MM.1S (cell line): ENCODE measurements around the gene ZKSCAN7.
A peak's percentile ranks its signal among the peaks of the same experiment; 100 is the strongest.
"Not testable (repeated sequence)": the region's sequence is repeated elsewhere in the genome, so short reads cannot be mapped to it uniquely, and the experiment has no call there.

ENCODE experiments used
- DNase-seq: peaks from one replicate; pipeline ENCODE4 v3.0.0-alpha.2; 2015
- H2AFZ ChIP-seq: fragments of 300-600 bp; sonication (generic); 2 replicates; pipeline ENCODE4 v1.6.0; 2016; ENCODE audit warnings: antibody characterized with exemption, low read length
- H3F3A ChIP-seq: fragments of 300-600 bp; sonication (generic); 2 replicates; pipeline ENCODE4 v1.6.1; 2016; ENCODE audit warnings: mild to moderate bottlenecking, antibody characterized with exemption, low read length, moderate library complexity, mixed read lengths; ENCODE audit not compliant: insufficient read depth
- H3K27ac ChIP-seq: fragments of 300-600 bp; sonication (generic); 2 replicates; pipeline ENCODE4 v1.5.1; 2016; ENCODE audit warnings: mild to moderate bottlenecking, low read length
- H3K27me3 ChIP-seq: fragments of 300-600 bp; sonication (generic); replicated peaks from 2 replicates; pipeline ENCODE4 v1.6.0; 2016; ENCODE audit warnings: low read length; ENCODE audit not compliant: insufficient read depth
- H3K36me3 ChIP-seq: fragments of 300-600 bp; sonication (generic); replicated peaks from 2 replicates; pipeline ENCODE4 v1.6.1; 2016; ENCODE audit warnings: mild to moderate bottlenecking, low read length, mixed read lengths; ENCODE audit not compliant: insufficient read depth
- H3K4me1 ChIP-seq: fragments of 300-600 bp; sonication (generic); 2 replicates; pipeline ENCODE4 v1.6.1; 2016; ENCODE audit warnings: low read length, mixed read lengths
- H3K4me2 ChIP-seq: fragments of 300-600 bp; sonication (generic); 2 replicates; pipeline ENCODE4 v1.6.0; 2016; ENCODE audit warnings: low read depth, low read length
- H3K4me3 ChIP-seq: fragments of 300-600 bp; sonication (generic); 2 replicates; pipeline ENCODE4 v1.5.1; 2016; ENCODE audit warnings: low read length, mixed read lengths
- H3K79me2 ChIP-seq: fragments of 300-600 bp; sonication (generic); 2 replicates; pipeline ENCODE4 v1.6.1; 2016; ENCODE audit warnings: mixed run types, low read length, mixed read lengths
- H3K9ac ChIP-seq: fragments of 300-600 bp; sonication (generic); 2 replicates; pipeline ENCODE4 v1.6.1; 2016; ENCODE audit warnings: low read length, mixed read lengths
- H3K9me2 ChIP-seq: fragments of 300-600 bp; sonication (generic); replicated peaks from 2 replicates; pipeline ENCODE4 v1.6.1; 2016; ENCODE audit warnings: mild to moderate bottlenecking, low read length, mixed read lengths; ENCODE audit not compliant: insufficient read depth
- H3K9me3 ChIP-seq: fragments of 300-600 bp; sonication (generic); replicated peaks from 2 replicates; pipeline ENCODE4 v1.6.1; 2016; ENCODE audit warnings: mild to moderate bottlenecking, low read length, mixed read lengths; ENCODE audit not compliant: insufficient read depth
- H4K20me1 ChIP-seq: fragments of 300-600 bp; sonication (generic); 2 replicates; pipeline ENCODE4 v1.6.1; 2016; ENCODE audit warnings: mild to moderate bottlenecking, low read length, moderate library complexity, mixed read lengths; ENCODE audit not compliant: insufficient read depth
- EZH2 ChIP-seq: fragments of 300-600 bp; sonication (generic); optimal IDR thresholded peaks from 2 replicates; pipeline ENCODE3; 2017; ENCODE audit warnings: low read depth, mild to moderate bottlenecking, antibody characterized with exemption, low read length, mixed read lengths
- EZH2phosphoT487 ChIP-seq: fragments of 300-600 bp; sonication (generic); IDR thresholded peaks from 2 replicates; pipeline ENCODE4 v1.6.1; 2018; ENCODE audit warnings: antibody characterized with exemption, low read length
- TF ChIP-seq, protein P1 (sequence below): fragments of 300-600 bp; sonication (generic); IDR thresholded peaks from 2 replicates; pipeline ENCODE4 v1.5.1; 2016; ENCODE audit warnings: antibody characterized with exemption, low read length, mixed read lengths

Gene ZKSCAN7

GRCh38 chr3:44529927-44530326 lies 25.1 kb upstream of the ZKSCAN7 start:
- TF ChIP-seq, protein P1, sequence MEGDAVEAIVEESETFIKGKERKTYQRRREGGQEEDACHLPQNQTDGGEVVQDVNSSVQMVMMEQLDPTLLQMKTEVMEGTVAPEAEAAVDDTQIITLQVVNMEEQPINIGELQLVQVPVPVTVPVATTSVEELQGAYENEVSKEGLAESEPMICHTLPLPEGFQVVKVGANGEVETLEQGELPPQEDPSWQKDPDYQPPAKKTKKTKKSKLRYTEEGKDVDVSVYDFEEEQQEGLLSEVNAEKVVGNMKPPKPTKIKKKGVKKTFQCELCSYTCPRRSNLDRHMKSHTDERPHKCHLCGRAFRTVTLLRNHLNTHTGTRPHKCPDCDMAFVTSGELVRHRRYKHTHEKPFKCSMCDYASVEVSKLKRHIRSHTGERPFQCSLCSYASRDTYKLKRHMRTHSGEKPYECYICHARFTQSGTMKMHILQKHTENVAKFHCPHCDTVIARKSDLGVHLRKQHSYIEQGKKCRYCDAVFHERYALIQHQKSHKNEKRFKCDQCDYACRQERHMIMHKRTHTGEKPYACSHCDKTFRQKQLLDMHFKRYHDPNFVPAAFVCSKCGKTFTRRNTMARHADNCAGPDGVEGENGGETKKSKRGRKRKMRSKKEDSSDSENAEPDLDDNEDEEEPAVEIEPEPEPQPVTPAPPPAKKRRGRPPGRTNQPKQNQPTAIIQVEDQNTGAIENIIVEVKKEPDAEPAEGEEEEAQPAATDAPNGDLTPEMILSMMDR: peak; percentile 50
- no peak for TF ChIP-seq EZH2
- no peak for TF ChIP-seq EZH2phosphoT487
- peak; percentile 18 for DNase-seq
- no peaks in the 10 kb centered on the region for H3K79me2 ChIP-seq

GRCh38 chr3:44530911-44531310 lies 24.1 kb upstream of the ZKSCAN7 start:
- no peaks in the 10 kb centered on the region for H3K9me2 ChIP-seq
- TF ChIP-seq, protein P1: no peak
- TF ChIP-seq EZH2: no peak
- no peak for TF ChIP-seq EZH2phosphoT487
- no peak overlapping the region for H3K4me2 ChIP-seq
- 0 out of 2 replicates have a peak, but pooled peaks cover 5% of the 10 kb centered on the region for H3K27me3 ChIP-seq
- no peaks in the 10 kb centered on the region for H3K9me3 ChIP-seq
- H3K4me1 ChIP-seq: no peaks in the 10 kb centered on the region
- no peak overlapping the region for H2AFZ ChIP-seq
- DNase-seq: no peak
- H3K27ac ChIP-seq: no peak overlapping the region
- no peak overlapping the region for H3K9ac ChIP-seq
- H3K79me2 ChIP-seq: no peaks in the 10 kb centered on the region
- no peaks in the 10 kb centered on the region for H3K36me3 ChIP-seq
- no peaks in the 10 kb centered on the region for H4K20me1 ChIP-seq
- H3F3A ChIP-seq: no peaks in the 10 kb centered on the region
- no peak overlapping the region for H3K4me3 ChIP-seq

More at GRCh38 chr3:44529927-44530326, 25.1 kb upstream of the ZKSCAN7 start:
- H3K27ac ChIP-seq: no peak overlapping the region
- H4K20me1 ChIP-seq: no peaks in the 10 kb centered on the region
- no peak overlapping the region for H3K4me2 ChIP-seq
- H3K4me3 ChIP-seq: no peak overlapping the region
- no peaks in the 10 kb centered on the region for H3K9me3 ChIP-seq
- no peak overlapping the region for H2AFZ ChIP-seq
- H3K9me2 ChIP-seq: no peaks in the 10 kb centered on the region
- H3K27me3 ChIP-seq: 0 out of 2 replicates have a peak, but pooled peaks cover 5% of the 10 kb centered on the region
- no peaks in the 10 kb centered on the region for H3K4me1 ChIP-seq
- no peaks in the 10 kb centered on the region for H3K36me3 ChIP-seq
- no peaks in the 10 kb centered on the region for H3F3A ChIP-seq
- H3K9ac ChIP-seq: no peak overlapping the region

DNA sequence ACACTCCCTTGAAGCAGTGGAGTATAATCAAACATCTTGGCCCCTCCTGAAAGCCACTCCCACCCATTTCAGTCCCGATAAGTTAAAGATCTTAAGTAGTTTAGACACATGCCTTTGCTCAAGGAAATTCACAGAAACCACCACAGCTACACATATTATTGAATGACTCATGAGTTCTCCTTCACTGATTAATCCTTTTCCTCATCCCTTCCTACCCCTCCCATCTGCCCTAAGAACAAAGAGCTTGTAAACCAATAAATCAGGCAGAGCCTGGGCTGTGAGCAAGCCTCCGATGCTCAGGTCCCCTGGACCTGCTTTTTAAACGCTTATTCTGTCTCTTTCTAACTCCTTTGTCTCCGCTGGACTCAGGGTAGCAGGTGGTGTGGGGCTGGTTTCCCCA lies 20.3 kb upstream of the ZKSCAN7 start:
- DNase-seq, H3F3A ChIP-seq, H2AFZ ChIP-seq, H3K4me1 ChIP-seq, H3K9me2 ChIP-seq, H4K20me1 ChIP-seq, H3K27me3 ChIP-seq, H3K9me3 ChIP-seq, H3K4me2 ChIP-seq, H3K4me3 ChIP-seq, H3K79me2 ChIP-seq, H3K9ac ChIP-seq, H3K36me3 ChIP-seq, H3K27ac ChIP-seq: not testable (repeated sequence)

- Histone ChIP-seq H3K9ac (no peak overlapping the region), H3K9me3 (no peaks in the 10 kb centered on the region), H3K9me2 (no peaks in the 10 kb centered on the region), H3K27ac (no peak overlapping the region), H3K4me3 (no peak overlapping the region), H3K4me1 (no peaks in the 10 kb centered on the region), H3F3A (no peaks in the 10 kb centered on the region), H3K79me2 (no peaks in the 10 kb centered on the region), H2AFZ (no peak overlapping the region), H4K20me1 (no peaks in the 10 kb centered on the region), H3K27me3 (no peaks in the 10 kb centered on the region), H3K4me2 (no peak overlapping the region), H3K36me3 (no peaks in the 10 kb centered on the region)
- DNase-seq: no peak
- TF ChIP-seq EZH2phosphoT487 (no peak), EZH2 (no peak)
- TF ChIP-seq, protein P1: no peak
Measured at GRCh38 chr3:44535364-44535763, 19.6 kb upstream of the ZKSCAN7 start.

DNA sequence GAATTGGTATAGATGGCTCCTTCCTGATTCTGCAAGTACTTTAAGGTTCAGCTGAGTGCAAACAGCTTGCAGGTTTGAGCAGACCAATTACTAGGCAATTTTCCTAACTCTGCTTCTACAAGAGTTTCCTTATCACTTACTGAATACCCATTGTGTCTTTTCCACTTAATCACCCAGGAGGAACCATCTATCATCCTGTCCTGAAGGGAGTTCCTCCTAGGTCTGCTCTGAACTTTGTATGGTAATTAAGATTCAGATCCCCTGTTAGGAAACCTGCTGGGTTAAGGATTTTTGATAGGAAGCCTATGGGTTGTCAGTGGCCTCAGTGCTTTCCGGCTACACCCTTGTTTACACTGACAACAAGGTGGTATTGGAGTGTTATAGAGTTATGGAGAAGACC lies 10.2 kb upstream of the ZKSCAN7 start:
- not testable (repeated sequence) for H4K20me1 ChIP-seq, H3K4me1 ChIP-seq, H3F3A ChIP-seq, H3K79me2 ChIP-seq, H3K9me2 ChIP-seq, H2AFZ ChIP-seq, H3K4me3 ChIP-seq, H3K27ac ChIP-seq, H3K27me3 ChIP-seq, H3K4me2 ChIP-seq, DNase-seq, H3K9ac ChIP-seq, H3K36me3 ChIP-seq, H3K9me3 ChIP-seq
